ENCODE results near the gene UGT1A6. TPM values are rescaled to one million over a fixed set of nuclear protein-coding genes. Genes with fewer than 3 reads are reported as not detected.

UGT1A6 gene
- total and polyA plus RNA-seq, 2 donors (not counting 3 experiments of a cell fraction or from before 2014, with no cell fraction given): not detected

DNA sequence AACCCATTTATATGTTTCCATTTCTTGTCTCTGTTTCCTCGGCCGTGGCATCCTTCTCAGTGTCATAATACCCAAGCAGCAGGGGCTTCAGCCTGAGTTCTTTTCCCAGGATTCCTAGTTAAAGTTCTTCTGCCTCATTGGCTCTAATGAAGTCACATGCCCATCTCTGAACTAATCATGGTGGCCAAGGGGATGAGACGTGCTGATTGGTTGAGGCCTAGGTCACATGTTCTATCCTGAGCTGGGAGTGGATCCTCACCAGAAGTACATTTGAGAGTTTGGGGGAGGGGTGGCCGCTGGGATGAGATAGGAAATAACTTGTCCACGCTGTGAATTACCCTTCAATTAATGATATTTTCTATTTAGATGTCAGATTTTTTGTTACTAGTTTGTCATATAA lies 16.3 kb downstream of the UGT1A6 start:
- DNase-seq (ENCODE audit: low read depth, low spot score) (no peak), FAIRE-seq (no peak)
- ChIA-PET POLR2A (no interaction called here), CTCF (interaction anchor here (1.0 to 4.4 kb wide), 2 partner anchors 260 to 262 kb away, joined by 3 to 74 read pairs; no protein-coding TSS in a partner anchor)
- no peaks in the 10 kb centered on the region for H4K20me1 ChIP-seq (replicated peaks; ENCODE audit: control insufficient read depth, extremely low read depth, insufficient read depth, low read length)
- no peaks in the 10 kb centered on the region for H3K79me2 ChIP-seq (ENCODE audit: control insufficient read depth, insufficient read depth, low read length)
- no TSS peak for BruUV-seq (replicated peaks)
- H3K4me2 ChIP-seq (ENCODE audit: insufficient read depth, low read length): no peak overlapping the region
- H3K9me3 ChIP-seq (replicated peaks; ENCODE audit: control insufficient read depth, insufficient read depth, low read length): no peaks in the 10 kb centered on the region
- TF ChIP-seq, protein P1, sequence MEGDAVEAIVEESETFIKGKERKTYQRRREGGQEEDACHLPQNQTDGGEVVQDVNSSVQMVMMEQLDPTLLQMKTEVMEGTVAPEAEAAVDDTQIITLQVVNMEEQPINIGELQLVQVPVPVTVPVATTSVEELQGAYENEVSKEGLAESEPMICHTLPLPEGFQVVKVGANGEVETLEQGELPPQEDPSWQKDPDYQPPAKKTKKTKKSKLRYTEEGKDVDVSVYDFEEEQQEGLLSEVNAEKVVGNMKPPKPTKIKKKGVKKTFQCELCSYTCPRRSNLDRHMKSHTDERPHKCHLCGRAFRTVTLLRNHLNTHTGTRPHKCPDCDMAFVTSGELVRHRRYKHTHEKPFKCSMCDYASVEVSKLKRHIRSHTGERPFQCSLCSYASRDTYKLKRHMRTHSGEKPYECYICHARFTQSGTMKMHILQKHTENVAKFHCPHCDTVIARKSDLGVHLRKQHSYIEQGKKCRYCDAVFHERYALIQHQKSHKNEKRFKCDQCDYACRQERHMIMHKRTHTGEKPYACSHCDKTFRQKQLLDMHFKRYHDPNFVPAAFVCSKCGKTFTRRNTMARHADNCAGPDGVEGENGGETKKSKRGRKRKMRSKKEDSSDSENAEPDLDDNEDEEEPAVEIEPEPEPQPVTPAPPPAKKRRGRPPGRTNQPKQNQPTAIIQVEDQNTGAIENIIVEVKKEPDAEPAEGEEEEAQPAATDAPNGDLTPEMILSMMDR (IDR thresholded peaks at IDR 0.05; ENCODE audit: extremely low read depth in 1 of 2, insufficient read depth in 1 of 2, low read depth in 1 of 2, low read length in 2 of 2): no peak
- no peak for TF ChIP-seq EZH2 (IDR thresholded peaks at IDR 0.05; ENCODE audit: borderline replicate concordance, low read depth, low read length, severe bottlenecking)
- TF ChIP-seq, protein P2, sequence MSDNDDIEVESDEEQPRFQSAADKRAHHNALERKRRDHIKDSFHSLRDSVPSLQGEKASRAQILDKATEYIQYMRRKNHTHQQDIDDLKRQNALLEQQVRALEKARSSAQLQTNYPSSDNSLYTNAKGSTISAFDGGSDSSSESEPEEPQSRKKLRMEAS (IDR thresholded peaks at IDR 0.05; ENCODE audit: insufficient read depth, insufficient read length): no peak
- TF ChIP-seq GATA2 (IDR thresholded peaks at IDR 0.05; ENCODE audit: insufficient read depth, insufficient read length, low read depth, low read length): no peak
- TF ChIP-seq POLR2AphosphoS5 (IDR thresholded peaks at IDR 0.05; ENCODE audit: insufficient read depth, low read depth, low read length): no peak
- TF ChIP-seq POLR2A (IDR thresholded peaks at IDR 0.05; ENCODE audit: low read depth, low read length): no peak
- no peak for TF ChIP-seq MYC (IDR thresholded peaks at IDR 0.05; ENCODE audit: low read depth, low read length)
- no peak for TF ChIP-seq FOS (IDR thresholded peaks at IDR 0.05; ENCODE audit: borderline replicate concordance, insufficient read depth, low read length)
- no peak for TF ChIP-seq JUN (IDR thresholded peaks at IDR 0.05; ENCODE audit: borderline replicate concordance, insufficient read depth, insufficient read length, low read depth)
- H3K36me3 ChIP-seq (ENCODE audit: control insufficient read depth in 2 of 2, extremely low read depth in 1 of 2, insufficient read depth in 2 of 2, low read length in 2 of 2): no peaks in the 10 kb centered on the region
- H3K9ac ChIP-seq (replicated peaks; ENCODE audit: extremely low read depth, insufficient read depth, low read length): no peak overlapping the region
- peaks cover 2% of the 10 kb centered on the region for H3K4me1 ChIP-seq (ENCODE audit: control insufficient read depth, extremely low read depth, insufficient read depth, low read length)
- dilution Hi-C loops (cut with MboI; ENCODE audit: extremely low pct_ligation_motif_present, low sequenced_read_pairs): no loop called here
- H3K4me3 ChIP-seq (replicated peaks in 1 of 3; ENCODE audit: insufficient read depth in 1 of 3, low read depth in 1 of 3, low read length in 3 of 3): no peak overlapping the region
- intact Hi-C loops (cut with micrococcal nuclease): no loop called here
- no peak overlapping the region for H3K27ac ChIP-seq (ENCODE audit: insufficient read depth, low read depth, low read length)
- H3K27me3 ChIP-seq (ENCODE audit: control insufficient read depth in 2 of 2, insufficient read depth in 2 of 2, low read length in 2 of 2): peaks cover 0 to under 1% of the 10 kb centered on the region in 2 experiments
- no peaks in the 10 kb centered on the region for H3K9me1 ChIP-seq (replicated peaks; ENCODE audit: control insufficient read depth, extremely low read depth, insufficient read depth, low read length)
- H2AFZ ChIP-seq (ENCODE audit: low read depth, low read length): no peak overlapping the region
